Measurements from ENCODE around the gene FBLN2.

FBLN2 gene

GRCh38 chr3:13567684-13568514, 19.0 kb downstream of the FBLN2 start:
- no peak for DNase-seq (ENCODE audit: low spot score)

- no peak for DNase-seq (ENCODE audit: low spot score)
Measured at GRCh38 chr3:13568515-13569028, 19.6 kb downstream of the FBLN2 start.

GRCh38 chr3:13569201-13569600, 20.3 kb downstream of the FBLN2 start:
- DNase-seq (ENCODE audit: low spot score): no peak

GRCh38 chr3:13569641-13570390, 20.9 kb downstream of the FBLN2 start:
- no peak for DNase-seq (ENCODE audit: low spot score)

- DNase-seq (ENCODE audit: low spot score): no peak
Measured at GRCh38 chr3:13570391-13571194, 21.7 kb downstream of the FBLN2 start.

GRCh38 chr3:13571264-13571663, 22.3 kb downstream of the FBLN2 start:
- DNase-seq (ENCODE audit: low spot score): no peak

- no peak for DNase-seq (ENCODE audit: low spot score)
Measured at GRCh38 chr3:13571831-13572750, 23.2 kb downstream of the FBLN2 start.

- DNase-seq (ENCODE audit: low spot score): no peak
Measured at GRCh38 chr3:13572926-13573623, 24.1 kb downstream of the FBLN2 start.

GRCh38 chr3:13574083-13574797, 25.3 kb downstream of the FBLN2 start:
- no peak for DNase-seq (ENCODE audit: low spot score)

GRCh38 chr3:13574798-13575451, 26.0 kb downstream of the FBLN2 start:
- DNase-seq (ENCODE audit: low spot score): peak; percentile 7

GRCh38 chr3:13575459-13576061, 26.6 kb downstream of the FBLN2 start:
- no peak for DNase-seq (ENCODE audit: low spot score)

- no peak for DNase-seq (ENCODE audit: low spot score)
Measured at GRCh38 chr3:13577181-13578121, 28.5 kb downstream of the FBLN2 start.

GRCh38 chr3:13578251-13578650, 29.3 kb downstream of the FBLN2 start:
- no peak for DNase-seq (ENCODE audit: low spot score)

GRCh38 chr3:13579063-13579462, 30.1 kb downstream of the FBLN2 start:
- no peak for DNase-seq (ENCODE audit: low spot score)

GRCh38 chr3:13580256-13581023, 31.5 kb downstream of the FBLN2 start:
- DNase-seq (ENCODE audit: low spot score): no peak

GRCh38 chr3:13581485-13582365, 32.8 kb downstream of the FBLN2 start:
- no peak for DNase-seq (ENCODE audit: low spot score)
